Measurements from ENCODE around the gene FAM72B.
"Not testable (repeated sequence)": the region's sequence is repeated elsewhere in the genome, so short reads cannot be mapped to it uniquely, and the experiment has no call there.

Gene FAM72B

GRCh38 chr1:121184290-121185127 lies at the start of gene FAM72B, which contains the start of gene SRGAP2C:
TSS of gene FAM72B (minus strand) at chr1:121184340. CDS start at chr1:121183489, 851 bp downstream.
TSS of gene SRGAP2C (plus strand) at chr1:121184975. CDS start at chr1:121187447, 2,472 bp downstream.
- H3K9me3 ChIP-seq (ENCODE audit: insufficient read depth, low read depth, low read length); H3K36me3 ChIP-seq (ENCODE audit: insufficient read depth, low read depth, low read length); H3K27ac ChIP-seq (ENCODE audit: low read length); H3K4me1 ChIP-seq (ENCODE audit: insufficient read depth, low read length); H3K27me3 ChIP-seq (ENCODE audit: insufficient read depth, low read length): not testable (repeated sequence)
- Histone ChIP-seq H3K4me3 (ENCODE audit: low read length) (peak within 1 kb of the TSS; percentile 63), H3K9ac (ENCODE audit: low read depth, low read length) (peak within 1 kb of the TSS; percentile 58; the same call in 1 of the 2 replicates)

- H3K9ac ChIP-seq (ENCODE audit: low read depth, low read length); H3K27me3 ChIP-seq (ENCODE audit: insufficient read depth, low read length): not testable (repeated sequence)
Measured at GRCh38 chr1:121232445-121233125, 48.4 kb upstream of the FAM72B start.

GRCh38 chr1:121230636-121231035 lies 46.5 kb upstream of the FAM72B start:
- not testable (repeated sequence) for H3K9ac ChIP-seq (ENCODE audit: low read depth, low read length); H3K27me3 ChIP-seq (ENCODE audit: insufficient read depth, low read length); H3K27ac ChIP-seq (ENCODE audit: low read length); H3K9me3 ChIP-seq (ENCODE audit: insufficient read depth, low read depth, low read length); H3K36me3 ChIP-seq (ENCODE audit: insufficient read depth, low read depth, low read length); H3K4me3 ChIP-seq (ENCODE audit: low read length); H3K4me1 ChIP-seq (ENCODE audit: insufficient read depth, low read length)

More at GRCh38 chr1:121232445-121233125, 48.4 kb upstream of the FAM72B start:
- H3K27ac ChIP-seq (ENCODE audit: low read length); H3K9me3 ChIP-seq (ENCODE audit: insufficient read depth, low read depth, low read length); H3K4me3 ChIP-seq (ENCODE audit: low read length); H3K36me3 ChIP-seq (ENCODE audit: insufficient read depth, low read depth, low read length); H3K4me1 ChIP-seq (ENCODE audit: insufficient read depth, low read length): not testable (repeated sequence)

GRCh38 chr1:121227544-121228330 lies 43.6 kb upstream of the FAM72B start:
- not testable (repeated sequence) for H3K27me3 ChIP-seq (ENCODE audit: insufficient read depth, low read length); H3K4me1 ChIP-seq (ENCODE audit: insufficient read depth, low read length); H3K36me3 ChIP-seq (ENCODE audit: insufficient read depth, low read depth, low read length); H3K9me3 ChIP-seq (ENCODE audit: insufficient read depth, low read depth, low read length); H3K4me3 ChIP-seq (ENCODE audit: low read length); H3K27ac ChIP-seq (ENCODE audit: low read length); H3K9ac ChIP-seq (ENCODE audit: low read depth, low read length)

GRCh38 chr1:121226925-121227324 lies 42.8 kb upstream of the FAM72B start:
- not testable (repeated sequence) for H3K27me3 ChIP-seq (ENCODE audit: insufficient read depth, low read length); H3K36me3 ChIP-seq (ENCODE audit: insufficient read depth, low read depth, low read length); H3K4me1 ChIP-seq (ENCODE audit: insufficient read depth, low read length); H3K9ac ChIP-seq (ENCODE audit: low read depth, low read length); H3K27ac ChIP-seq (ENCODE audit: low read length); H3K9me3 ChIP-seq (ENCODE audit: insufficient read depth, low read depth, low read length); H3K4me3 ChIP-seq (ENCODE audit: low read length)

- not testable (repeated sequence) for H3K36me3 ChIP-seq (ENCODE audit: insufficient read depth, low read depth, low read length); H3K9ac ChIP-seq (ENCODE audit: low read depth, low read length); H3K9me3 ChIP-seq (ENCODE audit: insufficient read depth, low read depth, low read length); H3K4me1 ChIP-seq (ENCODE audit: insufficient read depth, low read length); H3K4me3 ChIP-seq (ENCODE audit: low read length); H3K27me3 ChIP-seq (ENCODE audit: insufficient read depth, low read length); H3K27ac ChIP-seq (ENCODE audit: low read length)
Measured at GRCh38 chr1:121226295-121226904, 42.3 kb upstream of the FAM72B start.

- not testable (repeated sequence) for H3K27ac ChIP-seq (ENCODE audit: low read length); H3K36me3 ChIP-seq (ENCODE audit: insufficient read depth, low read depth, low read length); H3K9ac ChIP-seq (ENCODE audit: low read depth, low read length); H3K27me3 ChIP-seq (ENCODE audit: insufficient read depth, low read length); H3K9me3 ChIP-seq (ENCODE audit: insufficient read depth, low read depth, low read length); H3K4me1 ChIP-seq (ENCODE audit: insufficient read depth, low read length); H3K4me3 ChIP-seq (ENCODE audit: low read length)
Measured at GRCh38 chr1:121224714-121225113, 40.6 kb upstream of the FAM72B start.

GRCh38 chr1:121221770-121222169 lies 37.6 kb upstream of the FAM72B start:
- not testable (repeated sequence) for H3K4me1 ChIP-seq (ENCODE audit: insufficient read depth, low read length); H3K27ac ChIP-seq (ENCODE audit: low read length); H3K36me3 ChIP-seq (ENCODE audit: insufficient read depth, low read depth, low read length); H3K4me3 ChIP-seq (ENCODE audit: low read length); H3K9me3 ChIP-seq (ENCODE audit: insufficient read depth, low read depth, low read length); H3K27me3 ChIP-seq (ENCODE audit: insufficient read depth, low read length); H3K9ac ChIP-seq (ENCODE audit: low read depth, low read length)

GRCh38 chr1:121216676-121217075 lies 32.5 kb upstream of the FAM72B start:
- H3K27me3 ChIP-seq (ENCODE audit: insufficient read depth, low read length); H3K4me1 ChIP-seq (ENCODE audit: insufficient read depth, low read length); H3K9ac ChIP-seq (ENCODE audit: low read depth, low read length); H3K36me3 ChIP-seq (ENCODE audit: insufficient read depth, low read depth, low read length); H3K9me3 ChIP-seq (ENCODE audit: insufficient read depth, low read depth, low read length); H3K4me3 ChIP-seq (ENCODE audit: low read length); H3K27ac ChIP-seq (ENCODE audit: low read length): not testable (repeated sequence)

- not testable (repeated sequence) for H3K27ac ChIP-seq (ENCODE audit: low read length); H3K4me1 ChIP-seq (ENCODE audit: insufficient read depth, low read length); H3K4me3 ChIP-seq (ENCODE audit: low read length); H3K9me3 ChIP-seq (ENCODE audit: insufficient read depth, low read depth, low read length); H3K27me3 ChIP-seq (ENCODE audit: insufficient read depth, low read length); H3K36me3 ChIP-seq (ENCODE audit: insufficient read depth, low read depth, low read length); H3K9ac ChIP-seq (ENCODE audit: low read depth, low read length)
Measured at GRCh38 chr1:121215699-121216417, 31.7 kb upstream of the FAM72B start.

GRCh38 chr1:121214544-121215156 lies 30.5 kb upstream of the FAM72B start:
- not testable (repeated sequence) for H3K9ac ChIP-seq (ENCODE audit: low read depth, low read length); H3K27me3 ChIP-seq (ENCODE audit: insufficient read depth, low read length); H3K36me3 ChIP-seq (ENCODE audit: insufficient read depth, low read depth, low read length); H3K4me1 ChIP-seq (ENCODE audit: insufficient read depth, low read length); H3K27ac ChIP-seq (ENCODE audit: low read length); H3K9me3 ChIP-seq (ENCODE audit: insufficient read depth, low read depth, low read length); H3K4me3 ChIP-seq (ENCODE audit: low read length)

Measured in iPS-20b (cell line).